ENCODE data around the gene RAB8A.

Gene RAB8A

DNA sequence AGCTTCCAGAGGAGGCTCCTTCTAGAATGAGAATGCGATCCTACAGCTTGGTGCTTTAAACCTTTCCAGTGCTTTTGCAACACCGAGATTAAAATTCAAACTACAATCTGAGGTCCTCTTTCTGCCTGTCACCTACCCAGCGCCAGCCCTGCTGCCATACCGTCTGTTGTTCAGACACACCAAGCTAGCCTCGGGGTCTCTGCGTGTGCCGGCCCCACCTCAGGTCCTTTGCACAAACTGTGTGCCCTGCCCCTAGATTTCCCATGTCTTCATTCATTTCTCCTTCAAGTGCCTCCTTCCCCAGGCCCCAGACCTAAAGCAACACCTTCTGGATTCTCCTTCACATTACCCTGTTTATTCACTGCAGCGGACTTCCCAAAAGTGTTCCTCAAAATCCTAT lies 42.9 kb downstream of the RAB8A start:
- Histone ChIP-seq H3K27ac (ENCODE audit: low read depth, low read length) (no peak overlapping the region), H3K79me1 (ENCODE audit: low read length) (no peaks in the 10 kb centered on the region), H3K79me2 (ENCODE audit: control insufficient read depth, insufficient read depth, low read length) (no peaks in the 10 kb centered on the region), H3K9ac (ENCODE audit: low read length) (no peak overlapping the region), H3K4me1 (ENCODE audit: control insufficient read depth, low read depth, low read length) (no peaks in the 10 kb centered on the region), H3K18ac (ENCODE audit: low read length) (no peak overlapping the region), H3K36me3 (ENCODE audit: control insufficient read depth, insufficient read depth, low read length) (no peaks in the 10 kb centered on the region), H3K27me3 (ENCODE audit: insufficient read depth, low read length, poor library complexity) (no peaks in the 10 kb centered on the region), H2AK5ac (ENCODE audit: low read length) (no peak overlapping the region), H2BK5ac (ENCODE audit: low read length) (no peak overlapping the region), H3K4me2 (ENCODE audit: low read length) (no peak overlapping the region), H3K56ac (ENCODE audit: low read length) (no peak overlapping the region), H2BK120ac (ENCODE audit: low read depth, low read length) (no peak overlapping the region), H2BK15ac (replicated peaks; ENCODE audit: low read depth) (no peak overlapping the region), H3K4me3 (ENCODE audit: low read length) (no peak overlapping the region), H3K4ac (ENCODE audit: low read depth, low read length) (no peak overlapping the region), H4K8ac (ENCODE audit: low read depth, low read length) (no peak overlapping the region), H3K23ac (ENCODE audit: low read length) (no peak overlapping the region), H4K5ac (ENCODE audit: low read length) (no peak overlapping the region)
- WGBS (ENCODE audit: extremely low coverage, insufficient coverage, low lambda C conversion rate) = no CpG with 5 or more reads among the region's 8 CpGs
- no peak for DNase-seq

DNA sequence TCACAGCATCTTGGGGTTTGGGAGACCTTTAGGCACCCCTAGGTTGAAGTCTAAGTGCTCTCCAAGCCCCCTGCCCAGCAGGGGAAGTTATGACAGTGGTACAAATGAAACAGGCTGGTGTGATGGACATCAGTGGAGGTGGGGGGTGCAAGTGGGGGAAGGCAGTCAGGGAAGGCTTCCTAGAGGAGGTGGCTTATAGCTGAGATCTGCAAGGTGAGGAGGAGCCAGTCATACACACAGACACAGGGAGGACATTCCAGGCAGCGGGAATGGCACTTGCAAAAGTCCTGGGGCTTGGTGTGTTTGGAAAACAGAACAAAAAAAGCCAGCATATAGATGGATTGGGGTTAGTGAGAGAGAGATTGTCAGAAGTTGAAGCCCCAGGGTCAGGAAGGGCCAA lies 43.4 kb downstream of the RAB8A start:
- H3K23ac ChIP-seq (ENCODE audit: low read length) = no peak overlapping the region
- no peaks in the 10 kb centered on the region for H3K27me3 ChIP-seq (ENCODE audit: insufficient read depth, low read length, poor library complexity)
- H4K5ac ChIP-seq (ENCODE audit: low read length) = no peak overlapping the region
- no peaks in the 10 kb centered on the region for H3K79me2 ChIP-seq (ENCODE audit: control insufficient read depth, insufficient read depth, low read length)
- no CpG with 5 or more reads among the region's 1 CpG for WGBS (ENCODE audit: extremely low coverage, insufficient coverage, low lambda C conversion rate)
- H3K4ac ChIP-seq (ENCODE audit: low read depth, low read length) = no peak overlapping the region
- H3K79me1 ChIP-seq (ENCODE audit: low read length) = no peaks in the 10 kb centered on the region
- no peak overlapping the region for H3K4me2 ChIP-seq (ENCODE audit: low read length)
- no peak overlapping the region for H2BK120ac ChIP-seq (ENCODE audit: low read depth, low read length)
- no peak overlapping the region for H3K18ac ChIP-seq (ENCODE audit: low read length)
- no peak overlapping the region for H2BK15ac ChIP-seq (replicated peaks; ENCODE audit: low read depth)
- H3K9ac ChIP-seq (ENCODE audit: low read length) = no peak overlapping the region
- H3K4me3 ChIP-seq (ENCODE audit: low read length) = no peak overlapping the region
- H3K4me1 ChIP-seq (ENCODE audit: control insufficient read depth, low read depth, low read length) = no peaks in the 10 kb centered on the region
- H3K27ac ChIP-seq (ENCODE audit: low read depth, low read length) = no peak overlapping the region
- H2AK5ac ChIP-seq (ENCODE audit: low read length) = no peak overlapping the region
- no peaks in the 10 kb centered on the region for H3K36me3 ChIP-seq (ENCODE audit: control insufficient read depth, insufficient read depth, low read length)
- H4K8ac ChIP-seq (ENCODE audit: low read depth, low read length) = no peak overlapping the region
- H3K56ac ChIP-seq (ENCODE audit: low read length) = no peak overlapping the region
- H2BK5ac ChIP-seq (ENCODE audit: low read length) = no peak overlapping the region
- DNase-seq = no peak

DNA sequence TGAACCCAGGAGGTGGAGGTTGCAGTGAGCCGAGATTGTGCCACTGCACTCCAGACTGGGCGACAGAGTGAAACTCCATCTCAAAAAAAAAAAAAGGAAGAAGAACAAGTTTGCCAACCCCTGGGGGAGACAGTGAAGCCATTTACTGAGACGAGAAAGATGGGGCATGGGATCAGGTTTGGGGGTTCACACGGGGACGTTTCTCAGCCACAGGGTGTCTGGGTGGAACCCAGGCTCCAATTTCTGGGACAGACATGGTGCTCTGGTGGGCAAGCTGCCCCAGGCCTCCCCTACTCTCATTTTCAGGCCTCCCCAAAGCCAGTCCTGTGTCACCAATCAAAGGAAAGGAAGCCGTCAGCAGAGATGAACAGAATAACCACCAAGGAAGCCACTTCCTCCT lies 45.2 kb downstream of the RAB8A start:
- no peaks in the 10 kb centered on the region for H3K79me1 ChIP-seq (ENCODE audit: low read length)
- H4K5ac ChIP-seq (ENCODE audit: low read length) = no peak overlapping the region
- no peak overlapping the region for H3K4me2 ChIP-seq (ENCODE audit: low read length)
- H3K27me3 ChIP-seq (ENCODE audit: insufficient read depth, low read length, poor library complexity) = no peaks in the 10 kb centered on the region
- no peak overlapping the region for H3K27ac ChIP-seq (ENCODE audit: low read depth, low read length)
- H3K4ac ChIP-seq (ENCODE audit: low read depth, low read length) = no peak overlapping the region
- H3K23ac ChIP-seq (ENCODE audit: low read length) = no peak overlapping the region
- no peak overlapping the region for H3K9ac ChIP-seq (ENCODE audit: low read length)
- no peak overlapping the region for H2AK5ac ChIP-seq (ENCODE audit: low read length)
- H3K4me1 ChIP-seq (ENCODE audit: control insufficient read depth, low read depth, low read length) = no peaks in the 10 kb centered on the region
- H3K18ac ChIP-seq (ENCODE audit: low read length) = no peak overlapping the region
- H3K56ac ChIP-seq (ENCODE audit: low read length) = no peak overlapping the region
- H3K4me3 ChIP-seq (ENCODE audit: low read length) = no peak overlapping the region
- no peak overlapping the region for H4K8ac ChIP-seq (ENCODE audit: low read depth, low read length)
- H2BK120ac ChIP-seq (ENCODE audit: low read depth, low read length) = no peak overlapping the region
- no peak for DNase-seq
- WGBS (ENCODE audit: extremely low coverage, insufficient coverage, low lambda C conversion rate) = no CpG with 5 or more reads among the region's 6 CpGs
- H2BK5ac ChIP-seq (ENCODE audit: low read length) = no peak overlapping the region
- H2BK15ac ChIP-seq (replicated peaks; ENCODE audit: low read depth) = no peak overlapping the region
- H3K79me2 ChIP-seq (ENCODE audit: control insufficient read depth, insufficient read depth, low read length) = no peaks in the 10 kb centered on the region
- no peaks in the 10 kb centered on the region for H3K36me3 ChIP-seq (ENCODE audit: control insufficient read depth, insufficient read depth, low read length)

DNA sequence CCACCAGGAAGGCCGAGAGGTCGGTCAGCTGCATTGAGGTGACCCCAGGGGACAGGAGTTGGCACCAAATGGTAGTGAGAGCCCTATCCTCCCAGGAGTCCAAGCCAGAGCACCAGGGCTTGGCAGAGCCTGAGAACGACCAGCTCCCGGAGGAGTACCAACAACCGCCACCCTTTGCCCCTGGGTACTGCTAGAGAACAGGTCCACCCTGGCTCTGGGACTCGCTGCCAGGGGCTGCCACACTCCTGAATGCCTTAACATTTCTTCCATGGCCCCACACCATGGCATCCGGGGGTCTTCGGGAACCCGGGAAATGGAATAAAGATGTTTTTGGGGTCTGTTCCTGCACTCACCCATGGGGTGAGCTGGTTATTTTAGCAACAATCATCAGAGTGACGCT lies 45.9 kb downstream of the RAB8A start:
- H2BK15ac ChIP-seq (replicated peaks; ENCODE audit: low read depth) = no peak overlapping the region
- no peak overlapping the region for H3K4ac ChIP-seq (ENCODE audit: low read depth, low read length)
- no peaks in the 10 kb centered on the region for H3K4me1 ChIP-seq (ENCODE audit: control insufficient read depth, low read depth, low read length)
- H3K27me3 ChIP-seq (ENCODE audit: insufficient read depth, low read length, poor library complexity) = no peaks in the 10 kb centered on the region
- no peak for DNase-seq
- no peak overlapping the region for H2AK5ac ChIP-seq (ENCODE audit: low read length)
- no peak overlapping the region for H3K23ac ChIP-seq (ENCODE audit: low read length)
- H3K18ac ChIP-seq (ENCODE audit: low read length) = no peak overlapping the region
- no peak overlapping the region for H3K27ac ChIP-seq (ENCODE audit: low read depth, low read length)
- no peaks in the 10 kb centered on the region for H3K36me3 ChIP-seq (ENCODE audit: control insufficient read depth, insufficient read depth, low read length)
- H4K5ac ChIP-seq (ENCODE audit: low read length) = no peak overlapping the region
- no peaks in the 10 kb centered on the region for H3K79me1 ChIP-seq (ENCODE audit: low read length)
- no peaks in the 10 kb centered on the region for H3K79me2 ChIP-seq (ENCODE audit: control insufficient read depth, insufficient read depth, low read length)
- H4K8ac ChIP-seq (ENCODE audit: low read depth, low read length) = no peak overlapping the region
- no CpG with 5 or more reads among the region's 10 CpGs for WGBS (ENCODE audit: extremely low coverage, insufficient coverage, low lambda C conversion rate)
- H3K4me2 ChIP-seq (ENCODE audit: low read length) = no peak overlapping the region
- H2BK5ac ChIP-seq (ENCODE audit: low read length) = no peak overlapping the region
- H3K4me3 ChIP-seq (ENCODE audit: low read length) = no peak overlapping the region
- H3K56ac ChIP-seq (ENCODE audit: low read length) = no peak overlapping the region
- H3K9ac ChIP-seq (ENCODE audit: low read length) = no peak overlapping the region
- H2BK120ac ChIP-seq (ENCODE audit: low read depth, low read length) = no peak overlapping the region

DNA sequence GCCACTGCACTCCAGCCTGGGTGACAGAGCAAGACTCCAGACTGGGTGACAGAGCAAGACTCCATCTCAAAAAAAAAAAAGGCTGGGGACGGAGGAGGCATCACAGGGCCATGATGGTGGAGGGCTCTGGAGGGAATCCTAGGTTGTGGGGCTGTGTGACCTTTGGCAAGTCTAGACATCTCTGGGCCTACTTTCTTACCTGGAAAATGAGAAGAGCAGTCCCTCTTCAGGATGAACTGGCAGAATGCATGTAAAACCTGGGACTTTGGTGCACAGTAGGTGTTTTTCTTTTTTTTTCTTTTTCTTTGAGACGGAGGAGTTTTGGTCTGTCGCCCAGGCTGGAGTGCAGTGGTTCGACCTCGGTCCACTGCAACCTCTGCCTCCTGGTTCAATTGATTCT lies 48.0 kb downstream of the RAB8A start:
- no peak overlapping the region for H3K4me3 ChIP-seq (ENCODE audit: low read length)
- no peak overlapping the region for H3K56ac ChIP-seq (ENCODE audit: low read length)
- no peaks in the 10 kb centered on the region for H3K79me2 ChIP-seq (ENCODE audit: control insufficient read depth, insufficient read depth, low read length)
- H4K8ac ChIP-seq (ENCODE audit: low read depth, low read length) = no peak overlapping the region
- H3K79me1 ChIP-seq (ENCODE audit: low read length) = no peaks in the 10 kb centered on the region
- H2AK5ac ChIP-seq (ENCODE audit: low read length) = no peak overlapping the region
- no peak overlapping the region for H2BK120ac ChIP-seq (ENCODE audit: low read depth, low read length)
- no peak overlapping the region for H3K27ac ChIP-seq (ENCODE audit: low read depth, low read length)
- H2BK15ac ChIP-seq (replicated peaks; ENCODE audit: low read depth) = no peak overlapping the region
- H3K4ac ChIP-seq (ENCODE audit: low read depth, low read length) = no peak overlapping the region
- no peaks in the 10 kb centered on the region for H3K36me3 ChIP-seq (ENCODE audit: control insufficient read depth, insufficient read depth, low read length)
- H3K18ac ChIP-seq (ENCODE audit: low read length) = no peak overlapping the region
- H3K4me2 ChIP-seq (ENCODE audit: low read length) = no peak overlapping the region
- no peak overlapping the region for H3K23ac ChIP-seq (ENCODE audit: low read length)
- DNase-seq = no peak
- no peak overlapping the region for H4K5ac ChIP-seq (ENCODE audit: low read length)
- WGBS (ENCODE audit: extremely low coverage, insufficient coverage, low lambda C conversion rate) = no CpG with 5 or more reads among the region's 5 CpGs
- no peaks in the 10 kb centered on the region for H3K4me1 ChIP-seq (ENCODE audit: control insufficient read depth, low read depth, low read length)
- no peak overlapping the region for H2BK5ac ChIP-seq (ENCODE audit: low read length)
- H3K9ac ChIP-seq (ENCODE audit: low read length) = no peak overlapping the region
- no peaks in the 10 kb centered on the region for H3K27me3 ChIP-seq (ENCODE audit: insufficient read depth, low read length, poor library complexity)

DNA sequence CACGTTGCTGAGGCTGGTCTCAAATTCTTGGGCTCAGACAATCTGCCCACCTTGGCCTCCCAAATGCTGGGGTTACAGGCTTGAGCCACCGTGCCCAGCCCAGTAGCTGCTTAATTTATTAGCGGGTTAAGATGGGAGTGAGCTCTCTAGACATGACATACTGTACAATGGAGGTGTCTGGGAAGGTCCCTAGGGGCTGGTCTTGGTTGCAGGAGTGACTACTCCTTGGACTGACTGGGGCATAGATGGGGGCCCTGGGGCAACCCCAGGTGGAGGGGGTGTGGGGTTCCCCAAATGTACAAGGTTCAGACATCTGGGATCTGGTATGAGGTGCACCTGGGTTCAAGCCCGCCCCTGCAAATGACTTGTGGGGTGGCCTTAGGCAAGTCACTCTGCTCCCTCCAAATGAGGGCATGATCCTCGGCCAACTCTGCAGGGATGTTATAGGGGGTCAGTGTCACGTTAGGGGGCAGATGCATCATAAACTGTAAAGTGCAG lies 48.8 kb downstream of the RAB8A start:
- whole genome bisulfite sequencing (ENCODE audit: extremely low coverage, insufficient coverage, low lambda C conversion rate) = no CpG with 5 or more reads among the region's 6 CpGs

More for the DNA sequence above, 48.8 kb downstream of the RAB8A start:
- no peaks in the 10 kb centered on the region for H3K27me3 ChIP-seq (ENCODE audit: insufficient read depth, low read length, poor library complexity)
- H3K4ac ChIP-seq (ENCODE audit: low read depth, low read length) = no peak overlapping the region
- no peak overlapping the region for H3K9ac ChIP-seq (ENCODE audit: low read length)
- H2BK15ac ChIP-seq (replicated peaks; ENCODE audit: low read depth) = no peak overlapping the region
- no peak overlapping the region for H4K8ac ChIP-seq (ENCODE audit: low read depth, low read length)
- no peak overlapping the region for H3K56ac ChIP-seq (ENCODE audit: low read length)
- no peak for DNase-seq
- no peaks in the 10 kb centered on the region for H3K4me1 ChIP-seq (ENCODE audit: control insufficient read depth, low read depth, low read length)
- H3K79me1 ChIP-seq (ENCODE audit: low read length) = no peaks in the 10 kb centered on the region
- H3K18ac ChIP-seq (ENCODE audit: low read length) = no peak overlapping the region
- H2AK5ac ChIP-seq (ENCODE audit: low read length) = no peak overlapping the region
- no peak overlapping the region for H3K4me2 ChIP-seq (ENCODE audit: low read length)
- no peak overlapping the region for H2BK120ac ChIP-seq (ENCODE audit: low read depth, low read length)
- H2BK5ac ChIP-seq (ENCODE audit: low read length) = no peak overlapping the region
- H3K27ac ChIP-seq (ENCODE audit: low read depth, low read length) = no peak overlapping the region
- H3K79me2 ChIP-seq (ENCODE audit: control insufficient read depth, insufficient read depth, low read length) = no peaks in the 10 kb centered on the region
- H3K4me3 ChIP-seq (ENCODE audit: low read length) = no peak overlapping the region
- H4K5ac ChIP-seq (ENCODE audit: low read length) = no peak overlapping the region
- H3K36me3 ChIP-seq (ENCODE audit: control insufficient read depth, insufficient read depth, low read length) = no peaks in the 10 kb centered on the region
- no peak overlapping the region for H3K23ac ChIP-seq (ENCODE audit: low read length)

All from mesendoderm (in vitro differentiated cells).